ENCODE data around the gene SYNPO2. TPM values are rescaled to one million over a fixed set of nuclear protein-coding genes. Genes with fewer than 3 reads are reported as not detected.

SYNPO2 gene
- total RNA-seq, 1 donor = 34.0 TPM

GRCh38 chr4:119024102-119024501 is 135.4 kb downstream of the SYNPO2 start:
- no peaks in the 10 kb centered on the region for H3K27me3 ChIP-seq (ENCODE audit: insufficient read depth, low read length)
- H4K20me1 ChIP-seq (ENCODE audit: insufficient read depth, low read length) = no peaks in the 10 kb centered on the region
- no peaks in the 10 kb centered on the region for H3K9me3 ChIP-seq (ENCODE audit: low read depth, low read length)
- H3K79me2 ChIP-seq (ENCODE audit: insufficient read depth, low read length) = no peaks in the 10 kb centered on the region
- H3K36me3 ChIP-seq (ENCODE audit: insufficient read depth, low read length) = no peaks in the 10 kb centered on the region
- no peak for TF ChIP-seq CTCF (IDR thresholded peaks at IDR 0.05; ENCODE audit: extremely low read depth, low read depth, low read length)
- no peak overlapping the region for H3K4me3 ChIP-seq (ENCODE audit: insufficient read depth, low read length)
- no peak for DNase-seq (ENCODE audit: insufficient read length, low spot score, missing footprints)
- H3K27ac ChIP-seq (ENCODE audit: low read depth, low read length) = no peak overlapping the region
- no peak overlapping the region for H3K4me2 ChIP-seq (ENCODE audit: insufficient read depth, low read length)
- peaks cover 24% of the 10 kb centered on the region for H3K4me1 ChIP-seq (ENCODE audit: insufficient read depth, low read length)
- H2AFZ ChIP-seq (ENCODE audit: low read length) = no peak overlapping the region

GRCh38 chr4:119025420-119025819 is 136.8 kb downstream of the SYNPO2 start:
- H3K27me3 ChIP-seq (ENCODE audit: insufficient read depth, low read length) = no peaks in the 10 kb centered on the region
- peaks cover 24% of the 10 kb centered on the region for H3K4me1 ChIP-seq (ENCODE audit: insufficient read depth, low read length)
- peak overlapping the region; percentile 97 for H3K27ac ChIP-seq (ENCODE audit: low read depth, low read length)
- peak overlapping the region; percentile 77 for H3K4me2 ChIP-seq (ENCODE audit: insufficient read depth, low read length)
- H3K9me3 ChIP-seq (ENCODE audit: low read depth, low read length) = no peaks in the 10 kb centered on the region
- peak overlapping the region; percentile 56 for H2AFZ ChIP-seq (ENCODE audit: low read length)
- H3K79me2 ChIP-seq (ENCODE audit: insufficient read depth, low read length) = no peaks in the 10 kb centered on the region
- TF ChIP-seq CTCF (IDR thresholded peaks at IDR 0.05; ENCODE audit: extremely low read depth, low read depth, low read length) = no peak
- H4K20me1 ChIP-seq (ENCODE audit: insufficient read depth, low read length) = no peaks in the 10 kb centered on the region
- peaks cover 7% of the 10 kb centered on the region for H3K36me3 ChIP-seq (ENCODE audit: insufficient read depth, low read length)
- peak overlapping the region; percentile 47 for H3K4me3 ChIP-seq (ENCODE audit: insufficient read depth, low read length)
- DNase-seq (ENCODE audit: insufficient read length, low spot score, missing footprints) = no peak

- Histone ChIP-seq H3K27me3 (ENCODE audit: insufficient read depth, low read length) (no peaks in the 10 kb centered on the region), H3K4me3 (ENCODE audit: insufficient read depth, low read length) (peak overlapping the region; percentile 47), H3K4me2 (ENCODE audit: insufficient read depth, low read length) (peak overlapping the region; percentile 77), H4K20me1 (ENCODE audit: insufficient read depth, low read length) (no peaks in the 10 kb centered on the region), H3K27ac (ENCODE audit: low read depth, low read length) (peak overlapping the region; percentile 97), H3K4me1 (ENCODE audit: insufficient read depth, low read length) (peaks cover 24% of the 10 kb centered on the region), H3K36me3 (ENCODE audit: insufficient read depth, low read length) (peaks cover 7% of the 10 kb centered on the region), H3K9me3 (ENCODE audit: low read depth, low read length) (no peaks in the 10 kb centered on the region), H2AFZ (ENCODE audit: low read length) (peak overlapping the region; percentile 71), H3K79me2 (ENCODE audit: insufficient read depth, low read length) (no peaks in the 10 kb centered on the region)
- DNase-seq (ENCODE audit: insufficient read length, low spot score, missing footprints) = peak; percentile 86
- TF ChIP-seq CTCF (IDR thresholded peaks at IDR 0.05; ENCODE audit: extremely low read depth, low read depth, low read length) = no peak
Measured at GRCh38 chr4:119025916-119026661, 137.4 kb downstream of the SYNPO2 start.

GRCh38 chr4:119026662-119027444 is 138.2 kb downstream of the SYNPO2 start:
- peaks cover 24% of the 10 kb centered on the region for H3K4me1 ChIP-seq (ENCODE audit: insufficient read depth, low read length)
- H3K4me2 ChIP-seq (ENCODE audit: insufficient read depth, low read length) = peak overlapping the region; percentile 77
- no peak for DNase-seq (ENCODE audit: insufficient read length, low spot score, missing footprints)
- no peaks in the 10 kb centered on the region for H3K9me3 ChIP-seq (ENCODE audit: low read depth, low read length)
- TF ChIP-seq CTCF (IDR thresholded peaks at IDR 0.05; ENCODE audit: extremely low read depth, low read depth, low read length) = no peak
- peak overlapping the region; percentile 44 for H3K4me3 ChIP-seq (ENCODE audit: insufficient read depth, low read length)
- no peaks in the 10 kb centered on the region for H4K20me1 ChIP-seq (ENCODE audit: insufficient read depth, low read length)
- H3K27ac ChIP-seq (ENCODE audit: low read depth, low read length) = peak overlapping the region; percentile 97
- peaks cover 12% of the 10 kb centered on the region for H3K36me3 ChIP-seq (ENCODE audit: insufficient read depth, low read length)
- no peaks in the 10 kb centered on the region for H3K27me3 ChIP-seq (ENCODE audit: insufficient read depth, low read length)
- H2AFZ ChIP-seq (ENCODE audit: low read length) = peak overlapping the region; percentile 71
- no peaks in the 10 kb centered on the region for H3K79me2 ChIP-seq (ENCODE audit: insufficient read depth, low read length)
